GM19193 (cell line): ENCODE measurements around the gene ATP2C1.

ENCODE experiments used
- POLR2A ChIP-seq: IDR thresholded peaks from 4 replicates; pipeline ENCODE4 v1.6.1; 2011; ENCODE audit not compliant: insufficient read depth, insufficient read length; ENCODE audit errors: extremely low read depth

ATP2C1 gene

DNA sequence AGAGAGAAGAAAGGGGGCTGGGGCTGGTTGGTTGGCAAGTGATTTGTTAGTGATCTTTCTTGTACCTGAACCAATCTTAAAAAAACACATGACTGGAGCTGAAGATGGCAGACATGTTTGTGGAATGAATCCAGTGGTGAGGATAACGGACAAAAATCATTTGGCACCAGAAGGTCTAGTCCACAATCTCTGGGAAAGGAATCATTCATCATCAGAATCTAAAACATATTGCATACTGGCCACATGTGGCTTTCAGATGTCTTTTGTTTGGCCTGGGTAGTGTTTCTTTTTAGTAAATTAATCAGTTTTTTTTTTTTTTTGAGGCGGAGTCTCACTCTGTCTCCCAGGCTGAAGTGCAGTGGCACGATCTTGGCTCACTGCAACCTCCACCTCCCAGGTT lies 137.8 kb downstream of the ATP2C1 start:
- no peak for TF ChIP-seq POLR2A

DNA sequence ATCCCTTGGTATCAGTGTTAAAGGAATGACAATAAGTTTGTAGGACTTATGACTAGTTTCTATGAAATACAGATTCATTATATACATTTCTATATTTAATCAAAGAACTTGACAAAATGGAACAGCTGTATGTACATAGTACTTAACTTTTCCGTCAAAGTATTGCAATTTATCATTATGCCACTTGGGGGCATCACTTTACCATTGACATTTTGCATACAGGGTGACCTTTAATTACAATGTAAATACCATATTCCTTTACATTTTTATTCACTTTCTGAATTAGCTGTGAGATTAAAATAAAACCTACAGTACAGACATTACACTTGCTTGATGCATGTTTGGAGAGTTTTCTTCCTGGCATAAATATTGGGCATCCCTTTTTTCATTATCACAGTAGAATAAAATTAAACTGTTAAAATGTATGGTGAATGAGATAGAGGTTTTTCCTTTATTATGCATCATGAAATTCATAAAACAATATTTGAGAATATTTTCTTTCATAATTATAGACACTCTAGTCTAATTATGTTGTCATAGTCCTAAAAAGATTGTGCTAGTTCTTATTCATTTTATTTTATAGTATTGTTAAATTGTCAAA lies 139.7 kb downstream of the ATP2C1 start:
- no peak for TF ChIP-seq POLR2A

DNA sequence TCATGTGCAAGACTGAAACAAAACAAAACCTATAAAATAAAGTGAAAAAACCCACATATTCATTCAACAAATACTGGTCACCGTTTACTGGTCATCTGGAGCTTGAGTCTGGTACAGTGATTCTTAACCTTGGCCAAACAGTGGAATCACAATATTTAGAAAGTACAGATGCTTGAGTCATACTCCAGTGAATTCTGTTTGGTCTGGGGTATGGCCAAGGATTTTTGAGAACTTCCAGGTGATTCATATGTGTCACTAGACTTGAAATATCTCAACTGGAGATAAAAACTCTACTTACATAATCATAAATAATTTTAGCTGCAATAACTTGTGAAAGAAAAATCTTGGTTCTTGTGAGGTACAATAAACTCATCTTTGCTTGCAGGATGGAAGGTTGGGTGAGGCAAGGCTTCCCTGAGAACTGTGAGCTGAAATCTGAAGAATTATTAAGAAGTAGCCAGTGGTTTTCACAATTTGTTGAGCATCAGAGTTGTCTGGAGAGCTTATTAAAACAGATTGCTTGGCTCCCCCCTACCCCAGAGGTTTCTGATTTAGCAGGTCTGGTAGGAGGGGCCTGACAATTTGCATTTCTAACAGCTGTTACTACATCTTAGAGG lies 142.4 kb downstream of the ATP2C1 start:
- TF ChIP-seq POLR2A = no peak

DNA sequence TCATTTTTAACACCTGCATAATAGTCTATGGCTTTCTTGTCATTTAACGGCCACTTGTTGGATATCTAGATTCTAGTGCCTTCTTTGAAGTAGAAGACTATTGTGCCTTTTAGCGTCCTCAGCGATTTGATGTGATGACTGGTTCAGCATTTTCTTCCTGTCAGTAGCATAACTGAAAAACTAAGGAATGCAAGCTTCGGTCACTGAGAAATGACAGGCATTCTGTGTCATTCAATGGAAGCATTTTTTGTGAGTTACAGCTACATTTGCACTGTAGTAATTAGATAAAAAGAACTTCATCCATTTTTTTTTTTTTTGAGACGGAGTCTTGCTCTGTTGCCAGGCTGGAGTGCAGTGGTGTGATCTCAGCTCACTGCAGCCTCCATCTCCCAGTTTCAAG lies 143.1 kb downstream of the ATP2C1 start:
- TF ChIP-seq POLR2A = no peak

DNA sequence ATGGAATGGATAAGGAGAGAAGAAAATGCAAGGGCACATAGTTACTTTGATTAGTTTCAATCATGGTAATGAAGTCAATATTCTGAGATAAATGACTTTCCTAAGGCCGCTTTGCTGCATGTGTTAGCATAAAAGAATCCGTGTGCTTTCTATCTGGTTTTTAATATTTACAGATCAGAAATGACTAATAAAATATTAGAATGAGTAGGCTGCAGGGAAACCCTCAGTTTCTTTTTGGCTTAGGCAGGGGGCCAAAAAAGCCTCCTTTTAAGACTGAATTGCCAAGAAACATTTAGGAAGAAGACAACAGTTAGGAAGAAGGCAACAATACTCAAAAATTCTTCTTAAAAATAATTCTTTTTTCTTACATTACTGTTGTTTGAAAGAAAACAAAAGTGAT lies 144.4 kb downstream of the ATP2C1 start:
- no peak for TF ChIP-seq POLR2A

DNA sequence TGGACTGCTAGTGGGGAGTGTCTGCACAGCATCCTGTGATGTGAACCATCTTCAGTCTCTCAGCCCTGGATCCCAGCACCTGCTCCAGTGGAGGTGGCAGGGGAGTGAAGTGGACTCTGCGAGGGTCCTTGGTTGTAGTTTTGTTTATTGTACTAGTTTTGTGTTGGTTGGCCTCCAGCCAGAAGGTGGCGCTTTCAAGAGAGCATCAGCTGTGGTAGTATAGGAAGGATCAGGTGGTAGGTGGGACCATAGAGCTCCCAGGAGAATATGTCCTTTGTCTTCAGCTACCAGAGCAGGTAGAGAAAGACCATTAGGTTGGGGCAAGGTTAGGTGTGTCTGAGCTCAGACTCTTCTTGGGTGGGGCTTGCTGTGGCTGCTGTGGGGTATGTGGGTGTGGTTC lies 153.7 kb downstream of the ATP2C1 start:
- no peak for TF ChIP-seq POLR2A

DNA sequence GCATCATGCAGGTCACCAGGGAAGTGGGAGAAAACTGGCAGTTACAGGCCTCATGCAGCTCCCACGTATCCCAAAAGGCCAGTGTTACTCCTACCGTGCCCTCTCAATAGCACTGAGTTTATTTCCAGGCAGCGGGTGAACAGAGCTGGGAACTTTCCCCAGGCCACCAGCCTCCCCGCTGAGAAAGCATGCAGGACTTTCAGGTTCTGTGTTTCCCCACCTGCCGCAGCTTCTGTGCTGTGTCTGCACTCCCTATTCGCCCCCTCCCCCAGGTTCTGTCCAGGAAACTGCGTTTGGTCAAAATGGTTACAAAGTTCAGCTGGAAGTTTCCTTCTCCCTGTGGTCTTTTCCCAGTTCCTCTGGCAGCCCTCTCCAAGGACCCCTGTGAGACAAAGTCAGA lies 154.1 kb downstream of the ATP2C1 start:
- TF ChIP-seq POLR2A = no peak

DNA sequence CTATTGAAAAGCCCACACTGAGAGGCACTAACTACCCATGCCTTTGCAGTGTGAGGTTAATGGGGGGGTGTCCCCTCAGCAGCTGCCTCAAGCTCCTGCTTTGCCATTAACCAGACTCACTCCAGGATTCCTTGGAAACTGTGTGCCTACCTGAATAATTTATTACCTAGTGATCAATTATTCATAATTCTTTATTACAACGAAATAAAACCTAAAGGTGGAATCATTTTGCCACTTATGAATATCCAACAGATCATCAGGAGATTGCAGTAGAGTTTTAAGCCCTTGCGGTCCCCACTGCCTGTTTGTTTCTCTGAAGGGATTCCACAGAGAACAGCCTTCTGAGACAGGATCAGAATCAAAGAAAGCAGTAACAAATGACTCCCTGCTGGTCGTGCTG lies 156.1 kb downstream of the ATP2C1 start:
- no peak for TF ChIP-seq POLR2A

DNA sequence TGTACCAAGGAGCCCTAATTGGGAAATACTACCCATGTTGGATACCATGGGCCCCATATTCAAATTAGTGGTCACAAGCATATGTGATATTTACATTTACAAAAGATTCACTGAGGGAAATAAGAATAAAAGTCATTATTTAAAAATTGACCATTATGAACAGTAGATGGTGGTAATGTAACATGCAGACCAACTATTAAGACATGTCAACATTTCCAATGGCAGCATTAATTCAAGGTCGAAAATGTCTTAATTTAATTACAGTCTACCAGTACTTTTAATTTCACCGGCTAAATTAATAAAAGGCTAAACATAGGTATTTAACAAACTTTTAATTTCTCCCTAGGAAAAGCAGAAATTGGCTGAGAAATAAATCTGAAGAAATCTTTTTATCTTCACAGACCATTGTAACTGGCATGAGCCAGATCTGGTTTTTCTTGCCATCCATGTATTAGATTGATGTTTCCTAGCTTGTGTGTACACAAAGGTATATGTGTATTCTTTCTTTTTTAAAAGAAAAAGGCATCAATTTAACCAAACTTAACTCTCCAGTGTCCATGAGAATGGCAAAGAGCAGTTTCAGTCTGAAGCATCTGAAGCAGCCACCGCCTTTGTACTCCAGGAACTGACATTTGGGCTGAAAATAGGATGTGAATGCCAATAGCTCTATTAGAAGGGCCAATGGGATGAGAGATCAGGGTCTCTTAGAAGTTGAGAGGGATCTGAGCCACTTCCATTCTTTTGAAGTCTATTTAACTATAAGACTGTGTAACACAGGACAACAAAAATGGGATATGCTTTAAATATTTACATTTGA lies 159.4 kb downstream of the ATP2C1 start:
- TF ChIP-seq POLR2A = no peak
